Gastrocnemius medialis (tissue), 4 donors: Measurements from ENCODE around the gene ANO9.
A peak's percentile ranks its signal among the peaks of the same experiment; 100 is the strongest.

Experiments used
- CTCF ChIP-seq, 5 experiments: fragments of 450-650 bp in 3 of 5; fragments of 200-600 bp in 2 of 5; sonication (generic) in 2 of 5; IDR thresholded peaks in 4 of 5; conservative IDR thresholded peaks in 1 of 5; 1 replicate in 4 of 5; 2 replicates in 1 of 5; pipeline ENCODE4 v1.5.1; 2016 to 2019; ENCODE audit warnings: antibody characterized with exemption in 5 of 5, mild to moderate bottlenecking in 3 of 5, moderate library complexity in 3 of 5
- POLR2A ChIP-seq, 2 donors: fragments of 450-650 bp; IDR thresholded peaks; one replicate each; pipeline ENCODE4 v1.6.1; 2017; ENCODE audit warnings: antibody characterized with exemption in 2 of 2, mild to moderate bottlenecking in 2 of 2, moderate library complexity in 2 of 2

- TF ChIP-seq CTCF (IDR thresholded peaks at IDR 0.05 in 4 of 5, conservative IDR thresholded peaks at IDR 0.05 in 1 of 5) (peak; percentile 68 to 90 (median 80)), POLR2A (IDR thresholded peaks at IDR 0.05) (peak; percentile 78 to 80)
Measured at GRCh38 chr11:447923-448731, 6.3 kb upstream of the ANO9 start.
